ENCODE measurements around the gene IL19.

The IL19 gene

GRCh38 chr1:206782448-206782847, 11.9 kb downstream of the IL19 start:
- H3K27me3 ChIP-seq (ENCODE audit: control insufficient read depth, insufficient read depth, low read length): peaks cover 17% of the 10 kb centered on the region
- no peak overlapping the region for H3K4me2 ChIP-seq (ENCODE audit: low read length)
- H3K4me3 ChIP-seq (ENCODE audit: low read length): no peak overlapping the region
- no peak overlapping the region for H3K9ac ChIP-seq (ENCODE audit: low read depth, low read length)
- no peaks in the 10 kb centered on the region for H3K4me1 ChIP-seq (ENCODE audit: control insufficient read depth, insufficient read depth, low read length)
- H3K36me3 ChIP-seq (ENCODE audit: insufficient read depth, low read length): no peaks in the 10 kb centered on the region
- H3K9me3 ChIP-seq (replicated peaks; ENCODE audit: low read length): no peaks in the 10 kb centered on the region

GRCh38 chr1:206783506-206783905, 12.9 kb downstream of the IL19 start:
- Histone ChIP-seq H3K9ac (ENCODE audit: low read depth, low read length) (no peak overlapping the region), H3K36me3 (ENCODE audit: insufficient read depth, low read length) (no peaks in the 10 kb centered on the region), H3K9me3 (replicated peaks; ENCODE audit: low read length) (no peaks in the 10 kb centered on the region), H3K4me2 (ENCODE audit: low read length) (no peak overlapping the region), H3K4me1 (ENCODE audit: control insufficient read depth, insufficient read depth, low read length) (no peaks in the 10 kb centered on the region), H3K27me3 (ENCODE audit: control insufficient read depth, insufficient read depth, low read length) (peaks cover 10% of the 10 kb centered on the region), H3K4me3 (ENCODE audit: low read length) (no peak overlapping the region)

- no peaks in the 10 kb centered on the region for H3K4me1 ChIP-seq (ENCODE audit: control insufficient read depth, insufficient read depth, low read length)
- H3K9me3 ChIP-seq (replicated peaks; ENCODE audit: low read length): no peaks in the 10 kb centered on the region
- H3K4me2 ChIP-seq (ENCODE audit: low read length): no peak overlapping the region
- no peak overlapping the region for H3K9ac ChIP-seq (ENCODE audit: low read depth, low read length)
- H3K4me3 ChIP-seq (ENCODE audit: low read length): no peak overlapping the region
- no peaks in the 10 kb centered on the region for H3K36me3 ChIP-seq (ENCODE audit: insufficient read depth, low read length)
- peaks cover 10% of the 10 kb centered on the region for H3K27me3 ChIP-seq (ENCODE audit: control insufficient read depth, insufficient read depth, low read length)
These were observed 13.9 kb downstream of the IL19 start for GRCh38 chr1:206784471-206784903.

GRCh38 chr1:206785182-206785765, 14.7 kb downstream of the IL19 start:
- H3K4me3 ChIP-seq (ENCODE audit: low read length): no peak overlapping the region
- H3K27me3 ChIP-seq (ENCODE audit: control insufficient read depth, insufficient read depth, low read length): peaks cover 10% of the 10 kb centered on the region
- no peaks in the 10 kb centered on the region for H3K36me3 ChIP-seq (ENCODE audit: insufficient read depth, low read length)
- no peaks in the 10 kb centered on the region for H3K4me1 ChIP-seq (ENCODE audit: control insufficient read depth, insufficient read depth, low read length)
- H3K9ac ChIP-seq (ENCODE audit: low read depth, low read length): no peak overlapping the region
- no peak overlapping the region for H3K4me2 ChIP-seq (ENCODE audit: low read length)
- no peaks in the 10 kb centered on the region for H3K9me3 ChIP-seq (replicated peaks; ENCODE audit: low read length)

GRCh38 chr1:206786212-206786886, 15.8 kb downstream of the IL19 start:
- Histone ChIP-seq H3K9me3 (replicated peaks; ENCODE audit: low read length) (no peaks in the 10 kb centered on the region), H3K4me3 (ENCODE audit: low read length) (no peak overlapping the region), H3K36me3 (ENCODE audit: insufficient read depth, low read length) (no peaks in the 10 kb centered on the region), H3K9ac (ENCODE audit: low read depth, low read length) (no peak overlapping the region), H3K4me1 (ENCODE audit: control insufficient read depth, insufficient read depth, low read length) (no peaks in the 10 kb centered on the region), H3K4me2 (ENCODE audit: low read length) (no peak overlapping the region), H3K27me3 (ENCODE audit: control insufficient read depth, insufficient read depth, low read length) (peaks cover 10% of the 10 kb centered on the region)

GRCh38 chr1:206787891-206788290, 17.3 kb downstream of the IL19 start:
- no peaks in the 10 kb centered on the region for H3K9me3 ChIP-seq (replicated peaks; ENCODE audit: low read length)
- peaks cover 9% of the 10 kb centered on the region for H3K4me1 ChIP-seq (ENCODE audit: control insufficient read depth, insufficient read depth, low read length)
- no peak overlapping the region for H3K4me3 ChIP-seq (ENCODE audit: low read length)
- no peak overlapping the region for H3K4me2 ChIP-seq (ENCODE audit: low read length)
- no peaks in the 10 kb centered on the region for H3K36me3 ChIP-seq (ENCODE audit: insufficient read depth, low read length)
- H3K9ac ChIP-seq (ENCODE audit: low read depth, low read length): no peak overlapping the region
- H3K27me3 ChIP-seq (ENCODE audit: control insufficient read depth, insufficient read depth, low read length): peaks cover 10% of the 10 kb centered on the region

- no peaks in the 10 kb centered on the region for H3K9me3 ChIP-seq (replicated peaks; ENCODE audit: low read length)
- H3K4me2 ChIP-seq (ENCODE audit: low read length): no peak overlapping the region
- no peaks in the 10 kb centered on the region for H3K36me3 ChIP-seq (ENCODE audit: insufficient read depth, low read length)
- H3K4me3 ChIP-seq (ENCODE audit: low read length): no peak overlapping the region
- peaks cover 9% of the 10 kb centered on the region for H3K4me1 ChIP-seq (ENCODE audit: control insufficient read depth, insufficient read depth, low read length)
- no peak overlapping the region for H3K9ac ChIP-seq (ENCODE audit: low read depth, low read length)
- H3K27me3 ChIP-seq (ENCODE audit: control insufficient read depth, insufficient read depth, low read length): peaks cover 10% of the 10 kb centered on the region
These were observed 18.0 kb downstream of the IL19 start for GRCh38 chr1:206788487-206789050.

GRCh38 chr1:206790502-206791250, 20.1 kb downstream of the IL19 start:
- H3K9ac ChIP-seq (ENCODE audit: low read depth, low read length): no peak overlapping the region
- peaks cover 10% of the 10 kb centered on the region for H3K27me3 ChIP-seq (ENCODE audit: control insufficient read depth, insufficient read depth, low read length)
- no peak overlapping the region for H3K4me3 ChIP-seq (ENCODE audit: low read length)
- H3K36me3 ChIP-seq (ENCODE audit: insufficient read depth, low read length): no peaks in the 10 kb centered on the region
- no peaks in the 10 kb centered on the region for H3K9me3 ChIP-seq (replicated peaks; ENCODE audit: low read length)
- peaks cover 9% of the 10 kb centered on the region for H3K4me1 ChIP-seq (ENCODE audit: control insufficient read depth, insufficient read depth, low read length)
- no peak overlapping the region for H3K4me2 ChIP-seq (ENCODE audit: low read length)

- no peaks in the 10 kb centered on the region for H3K9me3 ChIP-seq (replicated peaks; ENCODE audit: low read length)
- H3K27me3 ChIP-seq (ENCODE audit: control insufficient read depth, insufficient read depth, low read length): no peaks in the 10 kb centered on the region
- peaks cover 9% of the 10 kb centered on the region for H3K4me1 ChIP-seq (ENCODE audit: control insufficient read depth, insufficient read depth, low read length)
- H3K4me2 ChIP-seq (ENCODE audit: low read length): no peak overlapping the region
- no peak overlapping the region for H3K4me3 ChIP-seq (ENCODE audit: low read length)
- H3K36me3 ChIP-seq (ENCODE audit: insufficient read depth, low read length): no peaks in the 10 kb centered on the region
- H3K9ac ChIP-seq (ENCODE audit: low read depth, low read length): no peak overlapping the region
These were observed 22.5 kb downstream of the IL19 start for GRCh38 chr1:206792939-206793607.

- Histone ChIP-seq H3K4me2 (ENCODE audit: low read length) (no peak overlapping the region), H3K9me3 (replicated peaks; ENCODE audit: low read length) (no peaks in the 10 kb centered on the region), H3K36me3 (ENCODE audit: insufficient read depth, low read length) (no peaks in the 10 kb centered on the region), H3K9ac (ENCODE audit: low read depth, low read length) (no peak overlapping the region), H3K27me3 (ENCODE audit: control insufficient read depth, insufficient read depth, low read length) (no peaks in the 10 kb centered on the region), H3K4me1 (ENCODE audit: control insufficient read depth, insufficient read depth, low read length) (peaks cover 9% of the 10 kb centered on the region), H3K4me3 (ENCODE audit: low read length) (no peak overlapping the region)
These were observed 23.0 kb downstream of the IL19 start for GRCh38 chr1:206793620-206794019.

- no peak overlapping the region for H3K4me3 ChIP-seq (ENCODE audit: low read length)
- no peak overlapping the region for H3K4me2 ChIP-seq (ENCODE audit: low read length)
- no peaks in the 10 kb centered on the region for H3K27me3 ChIP-seq (ENCODE audit: control insufficient read depth, insufficient read depth, low read length)
- H3K4me1 ChIP-seq (ENCODE audit: control insufficient read depth, insufficient read depth, low read length): peaks cover 9% of the 10 kb centered on the region
- no peaks in the 10 kb centered on the region for H3K9me3 ChIP-seq (replicated peaks; ENCODE audit: low read length)
- no peaks in the 10 kb centered on the region for H3K36me3 ChIP-seq (ENCODE audit: insufficient read depth, low read length)
- H3K9ac ChIP-seq (ENCODE audit: low read depth, low read length): no peak overlapping the region
These were observed 23.8 kb downstream of the IL19 start for GRCh38 chr1:206794294-206794908.

Data from skeletal muscle satellite cell (primary cell).